Colonic mucosa (tissue), 4 donors: ENCODE results near the gene AGBL4. TPM values are rescaled to one million over a fixed set of nuclear protein-coding genes. Genes with fewer than 3 reads are reported as not detected.
"Not testable (repeated sequence)": the region's sequence is repeated elsewhere in the genome, so short reads cannot be mapped to it uniquely, and the experiment has no call there.

ENCODE experiments used
- DNase-seq: peaks from one replicate; pipeline ENCODE4 v3.0.0-alpha.2; 2020
- H3K27ac ChIP-seq: fragments of 200-600 bp; one replicate; pipeline ENCODE4 v1.8.0; 2021
- H3K27me3 ChIP-seq: fragments of 200-600 bp; one replicate; pipeline ENCODE4 v1.8.0; 2021
- H3K36me3 ChIP-seq: fragments of 200-600 bp; one replicate; pipeline ENCODE4 v1.8.0; 2021
- H3K4me1 ChIP-seq: fragments of 200-600 bp; one replicate; pipeline ENCODE4 v1.8.0; 2021; ENCODE audit warnings: mild to moderate bottlenecking
- H3K4me3 ChIP-seq: fragments of 200-600 bp; one replicate; pipeline ENCODE4 v1.8.0; 2021
- H3K9ac ChIP-seq, 2 donors: one replicate each; pipeline ENCODE4 v1.7.0; 2013; ENCODE audit warnings: control low read depth in 2 of 2, low read depth in 2 of 2, low read length in 2 of 2
- H3K9me3 ChIP-seq: fragments of 200-600 bp; one replicate; pipeline ENCODE4 v1.8.0; 2021
- intact Hi-C: fragments of 100-400 bp; cut with DNase I; formaldehyde crosslinking; loops from one replicate; pipeline ENCODE4 v1.14.1; 2022
- total RNA-seq, 2 donors: library from RNA; stranded (reverse); fragmentation: NEBNext Ultra II Directional in 1 of 2; extraction: Animal tissue kit (Norgen Biotek cat#: 25700) in 1 of 2; gene quantifications; one replicate each; pipeline ENCODE4 v1.2.1, GENCODE V29; 2021
- TF ChIP-seq, protein P1 (sequence below): fragments of 200-600 bp; IDR thresholded peaks from one replicate; pipeline ENCODE4 v1.8.0; 2022; ENCODE audit warnings: antibody characterized with exemption, mild to moderate bottlenecking
- donor health status: healthy.
- donor health status: DM: no; HTN: no; CAD: no.
- donor health status: DM: no; HTN: no; CAD: no.

AGBL4 gene
- total RNA-seq, 2 donors from 2014 or later, result 0.24 to 0.30 TPM

DNA sequence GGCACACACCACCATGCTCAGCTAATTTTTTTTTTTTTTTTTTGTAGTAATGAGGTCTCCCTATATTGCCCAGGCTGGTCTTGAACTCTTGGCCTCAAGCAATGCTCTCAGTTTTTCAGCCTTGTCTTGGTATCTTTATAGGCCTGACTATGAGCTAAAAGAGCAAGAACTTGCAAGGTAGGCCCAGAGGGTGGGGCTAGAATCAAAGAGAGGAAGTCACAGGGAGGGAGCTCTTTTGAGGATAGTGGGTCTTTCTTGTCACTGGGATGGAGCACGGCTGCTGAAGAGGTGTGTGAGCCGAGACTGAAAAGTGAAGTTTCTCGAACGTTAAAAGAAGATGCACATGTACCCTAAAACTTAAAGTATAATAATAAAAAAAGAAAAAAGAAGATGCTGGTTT is 987.1 kb downstream of the AGBL4 start:
- H3K27ac ChIP-seq, result no peak overlapping the region
- intact Hi-C loops, result no loop called here

GRCh38 chr1:49028396-49028795 is 995.4 kb downstream of the AGBL4 start:
- Histone ChIP-seq H3K4me1 (no peaks in the 10 kb centered on the region), H3K4me3 (no peak overlapping the region), H3K9me3 (no peaks in the 10 kb centered on the region), H3K9ac (no peak overlapping the region), H3K36me3 (no peaks in the 10 kb centered on the region), H3K27ac (no peak overlapping the region), H3K27me3 (no peaks in the 10 kb centered on the region)
- no peak for DNase-seq
- intact Hi-C loops, result no loop called here
- TF ChIP-seq, protein P1, sequence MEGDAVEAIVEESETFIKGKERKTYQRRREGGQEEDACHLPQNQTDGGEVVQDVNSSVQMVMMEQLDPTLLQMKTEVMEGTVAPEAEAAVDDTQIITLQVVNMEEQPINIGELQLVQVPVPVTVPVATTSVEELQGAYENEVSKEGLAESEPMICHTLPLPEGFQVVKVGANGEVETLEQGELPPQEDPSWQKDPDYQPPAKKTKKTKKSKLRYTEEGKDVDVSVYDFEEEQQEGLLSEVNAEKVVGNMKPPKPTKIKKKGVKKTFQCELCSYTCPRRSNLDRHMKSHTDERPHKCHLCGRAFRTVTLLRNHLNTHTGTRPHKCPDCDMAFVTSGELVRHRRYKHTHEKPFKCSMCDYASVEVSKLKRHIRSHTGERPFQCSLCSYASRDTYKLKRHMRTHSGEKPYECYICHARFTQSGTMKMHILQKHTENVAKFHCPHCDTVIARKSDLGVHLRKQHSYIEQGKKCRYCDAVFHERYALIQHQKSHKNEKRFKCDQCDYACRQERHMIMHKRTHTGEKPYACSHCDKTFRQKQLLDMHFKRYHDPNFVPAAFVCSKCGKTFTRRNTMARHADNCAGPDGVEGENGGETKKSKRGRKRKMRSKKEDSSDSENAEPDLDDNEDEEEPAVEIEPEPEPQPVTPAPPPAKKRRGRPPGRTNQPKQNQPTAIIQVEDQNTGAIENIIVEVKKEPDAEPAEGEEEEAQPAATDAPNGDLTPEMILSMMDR, result no peak

More for the DNA sequence above, 987.1 kb downstream of the AGBL4 start:
- Histone ChIP-seq H3K4me1 (no peaks in the 10 kb centered on the region), H3K27me3 (no peaks in the 10 kb centered on the region), H3K36me3 (no peaks in the 10 kb centered on the region), H3K9me3 (no peaks in the 10 kb centered on the region), H3K4me3 (no peak overlapping the region), H3K9ac (no peak overlapping the region)
- no peak for DNase-seq
- TF ChIP-seq, protein P1, result no peak

GRCh38 chr1:49026230-49026811 is 997.4 kb downstream of the AGBL4 start:
- H3K27me3 ChIP-seq, result no peaks in the 10 kb centered on the region
- H3K9ac ChIP-seq, result no peak overlapping the region
- no peak overlapping the region for H3K27ac ChIP-seq
- DNase-seq, result no peak
- no peaks in the 10 kb centered on the region for H3K9me3 ChIP-seq
- intact Hi-C loops, result no loop called here
- no peaks in the 10 kb centered on the region for H3K4me1 ChIP-seq
- H3K4me3 ChIP-seq, result no peak overlapping the region
- TF ChIP-seq, protein P1, result no peak
- no peaks in the 10 kb centered on the region for H3K36me3 ChIP-seq

GRCh38 chr1:49016030-49016977 is 1007.5 kb downstream of the AGBL4 start:
- no peak for DNase-seq

DNA sequence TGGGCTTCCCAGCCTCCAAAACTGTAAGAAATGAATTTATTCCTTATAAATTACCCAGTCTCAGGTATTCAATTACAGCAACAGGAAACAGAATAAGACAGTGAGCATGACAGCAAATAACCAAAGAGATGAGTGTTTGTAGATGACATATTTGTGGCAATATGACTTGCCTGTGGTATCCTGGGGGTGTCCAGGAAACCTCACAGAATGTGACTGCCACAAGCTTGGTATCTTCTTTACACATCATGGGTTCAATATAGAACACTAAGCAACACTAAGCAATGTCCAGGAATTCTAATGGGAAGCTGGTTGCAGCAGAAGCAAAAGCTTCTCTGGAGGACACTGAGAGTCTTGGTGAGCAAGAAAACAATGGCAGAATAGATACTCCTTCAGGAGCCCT is 1010.7 kb downstream of the AGBL4 start:
- Histone ChIP-seq H3K27ac (no peak overlapping the region), H3K27me3 (no peaks in the 10 kb centered on the region), H3K4me1 (no peaks in the 10 kb centered on the region), H3K9me3 (no peaks in the 10 kb centered on the region), H3K4me3 (no peak overlapping the region), H3K9ac (no peak overlapping the region), H3K36me3 (no peaks in the 10 kb centered on the region)
- no peak for DNase-seq
- TF ChIP-seq, protein P1, result no peak
- intact Hi-C loops, result no loop called here

More at GRCh38 chr1:49016030-49016977, 1007.5 kb downstream of the AGBL4 start:
- Histone ChIP-seq H3K4me3 (no peak overlapping the region), H3K36me3 (no peaks in the 10 kb centered on the region), H3K27me3 (no peaks in the 10 kb centered on the region), H3K9me3 (no peaks in the 10 kb centered on the region), H3K9ac (no peak overlapping the region), H3K27ac (no peak overlapping the region), H3K4me1 (no peaks in the 10 kb centered on the region)
- intact Hi-C loops, result no loop called here
- TF ChIP-seq, protein P1, result no peak

GRCh38 chr1:49002981-49003380 is 1020.8 kb downstream of the AGBL4 start:
- intact Hi-C loops, H3K4me1 ChIP-seq, H3K36me3 ChIP-seq, H3K27me3 ChIP-seq, H3K4me3 ChIP-seq, H3K27ac ChIP-seq, DNase-seq, H3K9me3 ChIP-seq, H3K9ac ChIP-seq: not testable (repeated sequence)
